Measurements from ENCODE around the gene TMED6.

GRCh38 chr16:69338557-69339288 lies 12.9 kb downstream of the TMED6 start:
- no peak for TF ChIP-seq EZH2phosphoT487 (conservative IDR thresholded peaks at IDR 0.05; ENCODE audit: low read length)
- TF ChIP-seq CTCF (IDR thresholded peaks at IDR 0.05; ENCODE audit: insufficient read depth, low read length, poor library complexity, severe bottlenecking) = no peak

All from SU-DHL-6 (cell line).